LHCN-M2 (cell line): ENCODE results near the gene CFAP20DC. TPM values are rescaled to one million over a fixed set of nuclear protein-coding genes. Genes with fewer than 3 reads are reported as not detected.
"Not testable (repeated sequence)": the region's sequence is repeated elsewhere in the genome, so short reads cannot be mapped to it uniquely, and the experiment has no call there.

Source experiments
- DNase-seq: peaks from one replicate; pipeline ENCODE4 v3.0.0-alpha.2; 2012; ENCODE audit warnings: low read depth
- total RNA-seq: library from RNA; depleted of rRNA; stranded (reverse); fragments of >200 nt; gene quantifications from 2 replicates; pipeline ENCODE4 v1.2.3, GENCODE V29; 2014

CFAP20DC gene
- total RNA-seq, 1 experiment from 2014 or later = 5.1 TPM

GRCh38 chr3:59023612-59024011 lies 26.2 kb downstream of the CFAP20DC start:
- DNase-seq = no peak

DNA sequence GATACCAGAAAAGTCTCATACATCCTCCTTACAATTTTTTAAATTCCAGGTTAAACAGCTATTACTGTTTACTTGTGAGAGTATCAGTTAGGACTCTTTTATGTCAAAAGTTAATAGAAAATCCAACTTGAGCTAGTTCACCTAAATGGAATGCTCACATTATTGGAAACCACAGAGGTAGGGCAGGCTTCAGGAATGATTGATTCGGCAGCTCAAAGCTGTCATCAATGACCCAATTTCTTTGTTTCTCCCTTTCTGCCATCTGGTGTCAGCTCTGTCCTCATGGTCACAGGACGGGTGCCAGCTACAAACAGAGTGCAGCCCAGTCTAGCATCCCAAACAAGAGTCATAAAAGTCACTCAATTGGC lies 32.2 kb downstream of the CFAP20DC start:
- no peak for DNase-seq

DNA sequence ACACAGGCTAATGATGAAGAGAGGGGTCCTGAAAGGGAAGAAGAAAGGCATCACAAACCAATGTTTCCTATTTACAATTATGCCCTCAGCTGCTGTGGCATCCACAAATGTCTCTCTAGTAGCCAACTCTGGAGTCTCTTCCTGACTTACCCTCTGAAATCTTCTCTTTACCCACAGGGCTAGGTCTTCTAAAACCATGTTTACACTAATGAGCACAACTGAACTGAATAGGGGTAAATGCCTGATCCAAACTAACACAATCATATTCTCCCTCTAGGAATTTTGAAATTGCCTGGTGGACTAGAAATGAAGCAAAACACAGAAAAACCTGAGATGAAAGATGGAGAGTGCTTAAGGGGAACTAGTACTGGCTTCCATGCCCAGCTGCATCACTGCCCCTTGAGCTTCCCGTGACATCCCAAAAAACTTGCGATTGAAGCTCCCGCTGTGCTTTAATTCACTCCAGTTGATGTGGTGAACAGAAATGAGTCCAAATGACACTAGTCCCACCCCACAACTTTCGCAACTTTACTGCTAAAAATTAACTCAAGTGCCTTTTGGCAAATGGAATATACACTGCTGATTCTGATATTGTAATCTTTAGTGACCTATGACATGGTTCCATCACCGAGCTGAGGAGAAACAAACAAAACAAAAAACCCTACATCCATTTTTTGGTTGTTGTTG lies 32.8 kb downstream of the CFAP20DC start:
- no peak for DNase-seq

GRCh38 chr3:59013611-59014010 lies 36.2 kb downstream of the CFAP20DC start:
- no peak for DNase-seq

DNA sequence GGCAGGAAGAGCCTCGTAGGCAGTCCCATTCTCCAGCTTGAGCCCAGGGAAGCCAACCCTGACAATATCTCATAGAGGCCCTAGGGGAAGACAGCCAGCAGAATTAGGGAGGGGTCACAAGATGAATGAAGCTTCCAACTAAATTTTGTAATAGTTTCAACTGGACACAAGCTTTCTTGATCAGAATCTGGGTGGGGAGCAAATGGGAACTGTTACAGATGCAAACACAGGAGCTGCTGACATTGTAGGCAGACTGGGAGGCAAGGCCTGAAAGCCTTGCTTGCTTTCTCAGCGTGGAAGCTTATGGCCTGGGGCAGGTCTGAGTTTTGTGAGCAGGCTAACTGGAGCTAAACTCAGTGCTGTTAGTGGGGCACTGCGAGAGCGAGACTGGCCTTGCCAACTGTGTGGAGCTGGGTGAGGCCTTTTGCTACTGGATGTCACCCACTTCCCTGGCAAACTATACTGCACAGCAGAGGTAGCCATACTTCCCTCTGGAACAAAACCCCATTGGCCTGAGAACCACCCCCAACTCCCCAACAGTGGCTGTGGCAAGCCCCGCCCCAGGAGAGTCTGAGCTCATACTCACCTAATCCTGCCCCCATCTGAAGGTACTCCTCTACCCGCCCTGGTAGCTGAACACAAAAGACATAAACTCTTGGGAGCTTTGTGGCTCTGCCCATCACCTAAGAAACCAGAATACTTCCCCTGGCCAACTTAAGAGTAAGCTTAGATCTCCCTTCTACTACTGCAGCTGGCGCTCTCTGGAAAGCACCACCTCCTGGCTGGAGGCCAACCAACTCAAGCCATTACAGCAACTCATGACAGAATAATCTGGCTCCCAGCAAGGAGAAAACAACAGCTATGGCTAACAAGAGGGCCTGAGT lies 42.9 kb downstream of the CFAP20DC start:
- DNase-seq = peak; percentile 52

- no peak for DNase-seq
Measured at GRCh38 chr3:59001675-59002074, 48.1 kb downstream of the CFAP20DC start.

DNA sequence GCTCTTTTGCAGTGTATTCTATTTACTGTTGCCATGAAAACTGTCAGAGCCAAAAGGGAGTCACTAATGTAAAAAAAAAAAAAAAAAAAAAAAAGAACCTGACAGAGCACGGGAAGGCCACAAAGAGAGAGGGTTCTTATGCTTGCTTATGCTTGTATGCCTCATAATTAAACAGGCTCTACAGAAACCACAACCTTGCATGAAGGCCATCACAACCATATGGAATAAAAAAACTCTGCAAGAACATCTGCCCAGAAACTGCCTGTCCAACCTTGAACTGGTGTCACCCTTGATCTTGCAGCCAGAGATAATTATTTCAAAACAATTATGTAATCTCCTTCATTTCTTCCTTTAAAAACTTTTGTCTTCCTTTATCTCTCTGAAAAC lies 50.1 kb downstream of the CFAP20DC start:
- DNase-seq = peak; percentile 28

DNA sequence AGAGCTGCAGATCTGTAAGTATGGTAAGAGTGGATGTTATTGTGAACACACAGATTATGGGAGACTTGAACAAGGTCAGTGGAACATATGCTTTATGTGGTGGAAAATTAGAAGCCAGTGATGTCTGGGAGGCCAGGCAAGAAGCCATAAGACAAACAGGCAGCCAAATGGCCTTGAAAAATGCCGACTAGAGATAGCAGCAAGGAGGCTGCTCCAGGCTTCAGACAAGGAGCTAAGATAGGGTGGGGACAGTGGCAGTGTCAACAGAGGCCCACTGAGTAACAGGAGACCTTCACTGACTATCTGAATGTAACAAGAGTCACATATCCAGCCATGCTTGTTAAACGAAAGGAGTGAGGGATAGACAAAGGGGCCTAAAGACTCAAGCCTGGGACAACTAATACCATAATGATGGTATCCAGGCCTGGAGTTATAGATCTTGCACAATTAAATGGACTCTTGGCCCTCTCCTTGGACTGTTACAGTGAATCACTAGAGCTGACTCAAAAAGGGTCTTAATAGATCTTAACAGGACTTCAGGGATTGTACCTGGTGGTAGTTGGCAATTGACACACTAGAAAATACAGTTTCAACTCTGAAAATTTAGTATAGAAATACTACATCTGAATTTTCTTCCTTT lies 50.6 kb downstream of the CFAP20DC start:
- DNase-seq = peak; percentile 10

DNA sequence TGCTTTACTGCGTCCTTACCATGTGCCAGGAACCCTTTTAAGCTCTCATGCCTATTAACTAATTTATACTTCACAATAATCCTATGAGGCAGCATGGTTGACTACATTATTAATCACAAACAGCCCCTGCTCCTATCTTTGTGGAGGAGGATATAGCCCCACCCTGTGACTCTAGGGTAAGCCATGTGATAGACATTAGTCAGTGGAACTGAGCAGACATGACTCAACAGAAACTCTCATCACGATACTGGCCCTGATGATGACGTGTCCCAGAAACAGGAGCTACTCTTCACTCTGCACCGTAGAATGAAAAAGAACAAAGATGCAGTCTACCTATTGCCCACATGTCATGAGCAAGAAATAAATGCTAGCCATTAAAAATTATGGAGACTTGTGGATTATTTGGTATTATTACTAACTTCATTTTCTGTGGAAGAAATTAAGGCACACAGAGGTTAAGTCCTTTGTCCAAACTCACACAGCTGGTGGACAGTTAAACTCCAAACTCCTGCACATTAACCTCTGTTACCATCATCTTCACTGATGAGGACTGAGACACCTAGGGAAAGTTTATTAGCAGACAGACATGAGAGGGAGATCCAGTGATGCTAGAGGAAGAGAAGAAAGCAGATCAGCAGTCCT lies 51.2 kb downstream of the CFAP20DC start:
- peak; percentile 96 for DNase-seq

- DNase-seq = no peak
Measured at GRCh38 chr3:58996730-58997129, 53.1 kb downstream of the CFAP20DC start.

DNA sequence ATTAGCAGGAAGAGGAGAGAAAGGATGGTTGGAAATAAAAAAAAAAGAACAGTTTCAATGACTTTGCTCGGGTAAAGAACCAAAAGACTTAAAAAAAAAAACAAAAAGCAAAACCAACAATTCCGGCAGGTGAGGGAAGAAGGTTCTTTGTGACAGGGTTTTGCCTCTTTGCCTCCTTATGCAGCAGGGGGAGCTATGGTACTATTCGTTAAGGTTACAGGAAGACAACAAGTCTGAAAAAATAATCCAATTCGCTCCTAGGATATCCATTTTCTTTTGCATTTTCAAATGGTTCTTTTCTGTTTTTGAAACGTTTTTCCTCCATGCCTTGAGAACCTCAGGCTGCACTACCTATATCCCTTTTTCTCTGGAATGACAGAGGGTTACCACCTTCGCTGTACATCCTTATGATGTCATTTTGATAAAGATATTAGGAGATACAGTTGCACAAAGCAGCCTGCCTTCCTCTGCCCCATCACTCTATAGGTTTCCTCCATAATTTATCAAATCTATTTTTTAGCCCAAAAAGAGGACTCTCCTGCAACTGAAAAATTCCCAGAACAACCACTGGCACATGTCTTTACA lies 55.0 kb downstream of the CFAP20DC start:
- DNase-seq = peak; percentile 72

GRCh38 chr3:58993547-58993946 lies 56.3 kb downstream of the CFAP20DC start:
- no peak for DNase-seq

- DNase-seq = no peak
Measured at GRCh38 chr3:58991623-58992022, 58.2 kb downstream of the CFAP20DC start.

DNA sequence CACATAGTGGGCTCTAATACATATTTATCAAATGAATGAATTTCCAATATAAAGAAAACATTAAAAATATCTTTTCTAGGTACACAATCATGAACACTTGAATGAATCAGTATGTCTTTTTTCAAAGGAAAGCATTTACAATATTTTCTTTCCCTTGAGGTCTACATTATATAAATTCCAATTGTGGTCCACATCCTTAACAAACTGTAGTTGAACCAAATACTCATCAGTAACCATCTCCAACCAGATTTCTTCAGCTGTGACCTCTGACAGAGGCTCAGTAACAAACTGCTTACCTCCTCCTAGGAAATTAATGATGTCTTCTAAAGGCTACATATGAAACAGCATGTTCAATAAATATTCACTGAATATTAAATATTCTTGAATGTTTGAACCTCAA lies 58.8 kb downstream of the CFAP20DC start:
- DNase-seq = no peak

- DNase-seq = peak; percentile 17
Measured at GRCh38 chr3:58989955-58990354, 59.9 kb downstream of the CFAP20DC start.

DNA sequence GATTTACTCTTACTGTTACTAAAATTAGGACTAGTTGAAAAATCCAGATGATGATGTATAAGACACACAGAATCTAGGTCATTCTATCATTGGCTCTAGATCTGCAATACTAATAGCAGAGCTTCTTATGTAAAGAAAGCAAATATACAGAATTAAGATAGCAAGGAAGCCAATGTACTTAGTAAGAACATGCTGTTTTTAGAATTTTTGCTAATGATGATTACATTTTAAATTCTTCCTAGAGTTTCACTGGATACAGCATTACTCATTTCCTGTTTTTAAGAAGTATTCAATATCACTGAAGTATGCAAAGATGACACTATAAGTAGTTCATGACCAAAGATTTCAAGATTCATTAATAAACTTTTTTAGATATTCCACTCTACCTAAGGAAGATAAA lies 60.7 kb downstream of the CFAP20DC start:
- DNase-seq = peak; percentile 50

DNA sequence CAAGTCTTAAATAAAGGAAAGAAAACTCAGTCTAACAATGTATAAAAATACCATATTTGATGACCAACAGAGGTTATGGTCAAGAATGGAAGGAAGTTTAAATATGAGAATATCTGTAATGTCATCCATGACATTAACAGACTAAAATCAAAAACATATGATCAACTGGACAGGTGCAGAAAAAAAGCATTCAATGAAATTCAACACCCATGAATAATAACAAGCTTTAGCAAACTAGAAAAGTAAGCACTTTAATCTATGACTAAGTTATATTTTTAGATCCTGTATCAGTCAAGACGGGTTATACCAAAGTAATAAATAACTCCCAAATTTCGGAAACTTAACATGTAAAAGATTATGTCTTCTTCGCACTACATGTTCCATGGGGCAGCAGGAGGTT lies 61.8 kb downstream of the CFAP20DC start:
- peak; percentile 64 for DNase-seq

DNA sequence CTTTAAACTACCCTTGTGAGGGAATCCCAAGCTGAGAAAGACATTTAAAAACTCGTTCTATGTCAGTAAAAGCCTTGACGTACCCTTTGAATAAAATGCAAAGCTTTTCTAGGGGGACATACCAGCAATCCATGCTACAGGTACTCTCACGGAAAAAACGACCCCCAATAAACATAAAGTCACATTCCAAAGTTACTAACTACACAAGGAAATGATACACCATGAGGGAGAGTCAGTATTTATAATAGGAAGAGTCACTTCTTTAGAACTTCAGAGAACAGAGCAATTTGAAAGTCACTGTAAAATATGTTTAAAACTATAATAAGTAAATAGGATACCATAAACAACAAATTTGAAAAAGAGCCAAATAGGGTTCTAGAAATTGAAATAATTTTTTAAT lies 63.2 kb downstream of the CFAP20DC start:
- no peak for DNase-seq

GRCh38 chr3:58979840-58980239 lies 70.0 kb downstream of the CFAP20DC start:
- no peak for DNase-seq

- DNase-seq = no peak
Measured at GRCh38 chr3:58973796-58974195, 76.0 kb downstream of the CFAP20DC start.

- DNase-seq = not testable (repeated sequence)
Measured at GRCh38 chr3:58967866-58968265, 82.0 kb downstream of the CFAP20DC start.

- DNase-seq = no peak
Measured at GRCh38 chr3:58965865-58966264, 84.0 kb downstream of the CFAP20DC start.
